Measurements from ENCODE around the gene CDS2. TPM values are rescaled to one million over a fixed set of nuclear protein-coding genes. Genes with fewer than 3 reads are reported as not detected.

CDS2 gene
- total and polyA plus RNA-seq, 2 of the 13 experiments (the other 11 are each of a cell fraction or from before 2014, with no cell fraction given): 81.3 to 153 TPM

GRCh38 chr20:5153152-5153467, 26.3 kb downstream of the CDS2 start (continued):
- TF ChIP-seq ZNF318 (CRISPR knock-in tag; IDR thresholded peaks at IDR 0.05) (no peak), ZNF570 (CRISPR knock-in tag; IDR thresholded peaks at IDR 0.05; ENCODE audit: borderline replicate concordance) (peak; percentile 13; the same call in 1 of the 2 replicates), NFE2 (CRISPR knock-in tag; IDR thresholded peaks at IDR 0.05) (no peak), WIZ (CRISPR knock-in tag; IDR thresholded peaks at IDR 0.05) (no peak), SUZ12 (IDR thresholded peaks at IDR 0.05; ENCODE audit: low read depth, low read length) (no peak), ARNT (IDR thresholded peaks at IDR 0.05) (no peak), ZFAT (CRISPR knock-in tag; conservative IDR thresholded peaks at IDR 0.05) (no peak), RELA (CRISPR knock-in tag; IDR thresholded peaks at IDR 0.05) (no peak), FOSL2 (CRISPR knock-in tag; IDR thresholded peaks at IDR 0.05) (0 out of 2 replicates have a peak, but pooled peaks have one; percentile 14), ZNF800 (CRISPR knock-in tag; IDR thresholded peaks at IDR 0.05) (no peak), RAD21 (CRISPR knock-in tag; IDR thresholded peaks at IDR 0.05) (no peak), CEBPB (IDR thresholded peaks at IDR 0.05; ENCODE audit: borderline replicate concordance, low read depth, low read length) (no peak), CHD2 (IDR thresholded peaks at IDR 0.05; ENCODE audit: low read depth, low read length) (no peak), ATF1 (CRISPR knock-in tag; IDR thresholded peaks at IDR 0.05) (no peak; the same call in none of the 2 replicates), PAX8 (CRISPR knock-in tag; IDR thresholded peaks at IDR 0.05; ENCODE audit: borderline replicate concordance) (0 out of 2 replicates have a peak, but pooled peaks have one; percentile 2), ZNF367 (CRISPR knock-in tag; IDR thresholded peaks at IDR 0.05; ENCODE audit: borderline replicate concordance) (no peak), MTA3 (CRISPR knock-in tag; IDR thresholded peaks at IDR 0.05) (no peak), ZSCAN22 (CRISPR knock-in tag; IDR thresholded peaks at IDR 0.05) (no peak), ZFP36L2 (CRISPR knock-in tag; IDR thresholded peaks at IDR 0.05) (no peak), TEF (CRISPR knock-in tag; IDR thresholded peaks at IDR 0.05) (no peak), ZNF143 (CRISPR knock-in tag; IDR thresholded peaks at IDR 0.05) (no peak), YEATS4 (CRISPR knock-in tag; IDR thresholded peaks at IDR 0.05; ENCODE audit: borderline replicate concordance) (no peak), MIXL1 (CRISPR knock-in tag; IDR thresholded peaks at IDR 0.05) (0 out of 2 replicates have a peak, but pooled peaks have one; percentile 7), STAG1 (CRISPR knock-in tag; IDR thresholded peaks at IDR 0.05) (no peak)

All from HepG2 (cell line).